OCI-LY1 (cell line): ENCODE data around the gene RUVBL2.

ENCODE experiments used
- H2AFZ ChIP-seq: fragments of 200-600 bp; sonication (generic), shearing (Covaris generic); 2 replicates; pipeline ENCODE4 v1.6.0; 2014; ENCODE audit warnings: antibody characterized with exemption, mild to moderate bottlenecking, low read length
- H3F3A ChIP-seq: fragments of 200-600 bp; sonication (generic), shearing (Covaris generic); 2 replicates; pipeline ENCODE4 v1.6.0; 2014; ENCODE audit warnings: mild to moderate bottlenecking, antibody characterized with exemption, low read length, moderate library complexity; ENCODE audit not compliant: insufficient read depth
- H3K27ac ChIP-seq: fragments of 200-600 bp; sonication (generic); 2 replicates; pipeline ENCODE4 v1.5.1; 2014; ENCODE audit warnings: low read length, mixed run types, mild to moderate bottlenecking, low read depth; ENCODE audit not compliant: poor library complexity, severe bottlenecking
- H3K27me3 ChIP-seq: fragments of 200-600 bp; sonication (generic); 2 replicates; pipeline ENCODE4 v1.6.0; 2014; ENCODE audit warnings: antibody characterized with exemption, mild to moderate bottlenecking, low read length, moderate library complexity; ENCODE audit not compliant: insufficient read depth
- H3K36me3 ChIP-seq: fragments of 200-600 bp; sonication (generic); 2 replicates; pipeline ENCODE4 v1.6.1; 2014; ENCODE audit warnings: mild to moderate bottlenecking, antibody characterized with exemption, low read length, moderate library complexity, mixed read lengths; ENCODE audit not compliant: insufficient read depth
- H3K4me1 ChIP-seq: fragments of 200-600 bp; sonication (generic); 2 replicates; pipeline ENCODE4 v1.5.1; 2014; ENCODE audit warnings: mild to moderate bottlenecking, low read length, moderate library complexity; ENCODE audit not compliant: insufficient read depth, severe bottlenecking
- H3K4me2 ChIP-seq: fragments of 200-600 bp; sonication (generic), shearing (Covaris generic); 2 replicates; pipeline ENCODE4 v1.6.1; 2014; ENCODE audit warnings: low read length
- H3K4me3 ChIP-seq: fragments of 200-600 bp; sonication (generic); 2 replicates; pipeline ENCODE4 v1.5.1; 2014; ENCODE audit warnings: low read length, low read depth, mild to moderate bottlenecking, mixed read lengths; ENCODE audit not compliant: poor library complexity, severe bottlenecking
- H3K79me2 ChIP-seq: fragments of 200-600 bp; shearing (Covaris generic); 2 replicates; pipeline ENCODE4 v1.6.1; 2016; ENCODE audit warnings: mixed run types, low read length, mixed read lengths; ENCODE audit not compliant: insufficient read depth
- H3K9ac ChIP-seq: fragments of 200-600 bp; sonication (generic), shearing (Covaris generic); 2 replicates; pipeline ENCODE4 v1.6.1; 2014; ENCODE audit warnings: mild to moderate bottlenecking, low read length, mixed read lengths
- H3K9me2 ChIP-seq: fragments of 200-600 bp; sonication (generic), shearing (Covaris generic); 2 replicates; pipeline ENCODE4 v1.6.1; 2014; ENCODE audit warnings: low read depth, mild to moderate bottlenecking, low read length, mixed read lengths
- H3K9me3 ChIP-seq: fragments of 200-600 bp; shearing (Covaris generic); 2 replicates; pipeline ENCODE4 v1.6.1; 2014; ENCODE audit warnings: low read length, mixed read lengths
- H4K20me1 ChIP-seq: fragments of 200-600 bp; sonication (generic), shearing (Covaris generic); 2 replicates; pipeline ENCODE4 v1.6.0; 2016; ENCODE audit warnings: mild to moderate bottlenecking, low read length; ENCODE audit not compliant: insufficient read depth
- CTCF ChIP-seq: fragments of 200-600 bp; sonication (generic), shearing (Covaris generic); IDR thresholded peaks from 2 replicates; pipeline ENCODE4 v1.5.1; 2017; ENCODE audit warnings: mild to moderate bottlenecking, antibody characterized with exemption, low read length, moderate library complexity, mixed read lengths
- EZH2 ChIP-seq: fragments of 200-600 bp; sonication (generic), shearing (Covaris generic); IDR thresholded peaks from 2 replicates; pipeline ENCODE4 v1.8.0; 2017; ENCODE audit warnings: borderline replicate concordance, mixed run types, mild to moderate bottlenecking, antibody characterized with exemption, low read length, moderate library complexity, mixed read lengths

Gene RUVBL2

GRCh38 chr19:48950830-48951519 is 42.7 kb upstream of the RUVBL2 start:
- Histone ChIP-seq H3F3A (no peaks in the 10 kb centered on the region), H3K79me2 (no peaks in the 10 kb centered on the region), H3K4me3 (no peak overlapping the region), H3K27ac (no peak overlapping the region), H3K27me3 (no peaks in the 10 kb centered on the region), H3K36me3 (peaks cover 2% of the 10 kb centered on the region), H3K9me3 (peaks cover 10% of the 10 kb centered on the region), H3K4me1 (peaks cover 13% of the 10 kb centered on the region), H3K9me2 (no peaks in the 10 kb centered on the region), H3K4me2 (no peak overlapping the region), H3K9ac (no peak overlapping the region), H2AFZ (no peak overlapping the region), H4K20me1 (no peaks in the 10 kb centered on the region)
- TF ChIP-seq CTCF = no peak
- TF ChIP-seq EZH2 = no peak

- H3K79me2 ChIP-seq = no peaks in the 10 kb centered on the region
- no peak overlapping the region for H2AFZ ChIP-seq
- H3K9me2 ChIP-seq = no peaks in the 10 kb centered on the region
- peaks cover 17% of the 10 kb centered on the region for H3K4me1 ChIP-seq
- H3F3A ChIP-seq = no peaks in the 10 kb centered on the region
- H3K4me2 ChIP-seq = no peak overlapping the region
- H3K4me3 ChIP-seq = no peak overlapping the region
- H3K9ac ChIP-seq = no peak overlapping the region
- H4K20me1 ChIP-seq = no peaks in the 10 kb centered on the region
- H3K9me3 ChIP-seq = no peaks in the 10 kb centered on the region
- peaks cover 17% of the 10 kb centered on the region for H3K36me3 ChIP-seq
- H3K27me3 ChIP-seq = no peaks in the 10 kb centered on the region
- H3K27ac ChIP-seq = no peak overlapping the region
- TF ChIP-seq EZH2 = no peak
- no peak for TF ChIP-seq CTCF
These were observed 40.5 kb upstream of the RUVBL2 start for GRCh38 chr19:48953141-48953540.

GRCh38 chr19:48953990-48954594 is 39.6 kb upstream of the RUVBL2 start:
- Histone ChIP-seq H3K4me2 (peak overlapping the region; percentile 92), H3K9ac (peak overlapping the region; percentile 99), H2AFZ (peak overlapping the region; percentile 97), H3F3A (no peaks in the 10 kb centered on the region), H3K9me2 (no peaks in the 10 kb centered on the region), H3K27ac (peak overlapping the region; percentile 15), H3K36me3 (peaks cover 17% of the 10 kb centered on the region; the same call in 1 of the 2 replicates), H3K9me3 (no peaks in the 10 kb centered on the region), H4K20me1 (no peaks in the 10 kb centered on the region), H3K4me1 (peaks cover 17% of the 10 kb centered on the region), H3K4me3 (peak overlapping the region; percentile 96), H3K27me3 (no peaks in the 10 kb centered on the region), H3K79me2 (no peaks in the 10 kb centered on the region)
- TF ChIP-seq EZH2 (no peak), CTCF (no peak)
